Loucy (cell line): ENCODE measurements around the gene SLC26A11.

ENCODE experiments used
- CTCF ChIP-seq: fragments of 200-600 bp; sonication (generic); conservative IDR thresholded peaks from 2 replicates; pipeline ENCODE4 v1.5.1; 2014; ENCODE audit warnings: mild to moderate bottlenecking, antibody characterized with exemption, low read length
- EZH2phosphoT487 ChIP-seq: fragments of 200-600 bp; IDR thresholded peaks from 2 replicates; pipeline ENCODE4 v1.6.1; 2018; ENCODE audit warnings: antibody characterized with exemption, mild to moderate bottlenecking, moderate library complexity, borderline replicate concordance

GRCh38 chr17:80268427-80268826 is 48.2 kb downstream of the SLC26A11 start:
- no peak for TF ChIP-seq CTCF
- TF ChIP-seq EZH2phosphoT487, result no peak
